ENCODE data around the gene BSPH1.

Gene BSPH1, protein sequence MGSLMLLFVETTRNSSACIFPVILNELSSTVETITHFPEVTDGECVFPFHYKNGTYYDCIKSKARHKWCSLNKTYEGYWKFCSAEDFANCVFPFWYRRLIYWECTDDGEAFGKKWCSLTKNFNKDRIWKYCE

DNA sequence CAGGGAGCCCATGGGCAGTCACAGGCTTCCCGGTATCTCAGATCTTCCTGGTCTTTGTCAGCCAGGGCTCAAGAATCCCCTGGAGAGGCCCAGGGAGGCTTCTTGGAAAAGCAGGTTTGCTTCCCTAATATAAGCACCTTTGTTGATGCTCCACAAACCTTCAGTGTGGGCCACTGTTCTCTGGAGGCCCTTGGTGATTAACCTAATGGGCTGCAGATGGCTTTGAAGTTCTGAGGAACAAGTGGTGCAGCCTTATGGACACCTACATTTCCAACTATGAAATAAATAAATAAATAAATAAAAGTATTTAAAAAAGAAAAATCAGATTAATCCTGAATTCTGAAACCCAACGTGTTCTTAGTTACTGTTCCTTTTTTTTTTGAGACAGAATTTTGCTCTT lies at the start of gene BSPH1:
BSPH1 (minus strand) TSS at position 101 of the 400 bp plus-strand sequence; CDS start at position 12, 89 bp downstream.
- no peak within 1 kb of the TSS for H3K4me3 ChIP-seq (ENCODE audit: low read depth, low read length)
- no peak within 1 kb of the TSS for H3K27ac ChIP-seq (ENCODE audit: low read depth, low read length)
- peaks cover 6% of the 10 kb centered on the region; the same call in 1 of the 2 replicates for H3K27me3 ChIP-seq (ENCODE audit: control insufficient read depth, insufficient read depth, low read length)
- no peaks in the 10 kb centered on the region for H3K4me1 ChIP-seq (ENCODE audit: control insufficient read depth, insufficient read depth, low read length)
- H3K9me3 ChIP-seq (ENCODE audit: control insufficient read depth, insufficient read depth, low read depth, low read length), result no peaks in the 10 kb centered on the region; the same call in 1 of the 2 replicates
- H3K9ac ChIP-seq (ENCODE audit: low read length), result no peak within 1 kb of the TSS
- H3K36me3 ChIP-seq (ENCODE audit: control insufficient read depth, insufficient read depth, low read length), result no peaks in the 10 kb centered on the region

DNA sequence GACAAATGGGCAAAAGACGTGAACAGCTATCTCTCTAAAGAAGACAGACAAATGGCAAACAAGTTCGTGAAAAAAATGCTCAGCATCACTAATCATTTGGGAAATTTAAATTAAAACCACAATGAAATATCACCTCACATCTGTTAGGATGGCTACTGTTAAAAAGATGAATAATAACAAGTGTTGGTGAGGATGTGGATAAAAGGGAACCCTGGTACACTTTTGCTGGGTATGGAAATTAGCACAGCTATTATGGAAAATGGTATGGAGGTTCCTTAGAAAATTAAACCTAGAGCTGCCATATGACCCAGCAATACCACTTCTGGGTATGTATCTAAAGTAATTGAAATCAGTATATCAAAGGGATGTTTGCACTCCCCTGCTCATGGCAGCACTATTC lies 44.8 kb upstream of the BSPH1 start:
- Histone ChIP-seq H3K27ac (ENCODE audit: low read depth, low read length) (no peak overlapping the region), H3K36me3 (ENCODE audit: control insufficient read depth, insufficient read depth, low read length) (no peaks in the 10 kb centered on the region), H3K4me1 (ENCODE audit: control insufficient read depth, insufficient read depth, low read length) (no peaks in the 10 kb centered on the region), H3K9me3 (ENCODE audit: control insufficient read depth, insufficient read depth, low read depth, low read length) (peaks cover 19% of the 10 kb centered on the region), H3K4me3 (ENCODE audit: low read depth, low read length) (no peak overlapping the region), H3K9ac (ENCODE audit: low read length) (no peak overlapping the region), H3K27me3 (ENCODE audit: control insufficient read depth, insufficient read depth, low read length) (peaks cover 11% of the 10 kb centered on the region; the same call in 1 of the 2 replicates)

GRCh38 chr19:48033604-48034003 lies 41.6 kb upstream of the BSPH1 start:
- Histone ChIP-seq H3K9ac (ENCODE audit: low read length) (no peak overlapping the region), H3K9me3 (ENCODE audit: control insufficient read depth, insufficient read depth, low read depth, low read length) (peaks cover 19% of the 10 kb centered on the region), H3K27me3 (ENCODE audit: control insufficient read depth, insufficient read depth, low read length) (peaks cover 13% of the 10 kb centered on the region; the same call in 1 of the 2 replicates), H3K4me1 (ENCODE audit: control insufficient read depth, insufficient read depth, low read length) (no peaks in the 10 kb centered on the region), H3K27ac (ENCODE audit: low read depth, low read length) (no peak overlapping the region), H3K4me3 (ENCODE audit: low read depth, low read length) (no peak overlapping the region), H3K36me3 (ENCODE audit: control insufficient read depth, insufficient read depth, low read length) (no peaks in the 10 kb centered on the region)

DNA sequence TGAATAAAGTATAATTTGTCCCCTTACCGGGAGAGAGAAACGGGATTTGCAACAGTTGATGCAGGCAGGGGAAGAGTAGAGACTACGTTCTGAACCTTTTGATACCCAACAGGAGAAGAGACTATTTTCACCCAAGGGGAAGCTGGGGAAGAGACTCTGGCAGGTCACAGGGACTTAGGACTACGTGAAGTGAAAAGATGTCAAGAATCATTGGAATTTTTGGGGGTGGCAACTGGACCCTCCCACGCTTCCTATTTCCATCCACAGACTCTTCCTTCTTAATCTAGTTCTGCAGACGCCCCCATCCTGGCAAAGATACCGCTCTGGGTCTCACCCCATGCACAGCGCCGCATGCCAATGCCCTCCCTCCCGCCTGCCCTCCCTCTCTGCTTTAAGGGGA lies 38.1 kb upstream of the BSPH1 start:
- H3K27me3 ChIP-seq (ENCODE audit: control insufficient read depth, insufficient read depth, low read length), result peaks cover 20% of the 10 kb centered on the region; the same call in 1 of the 2 replicates
- no peaks in the 10 kb centered on the region for H3K36me3 ChIP-seq (ENCODE audit: control insufficient read depth, insufficient read depth, low read length)
- no peaks in the 10 kb centered on the region for H3K4me1 ChIP-seq (ENCODE audit: control insufficient read depth, insufficient read depth, low read length)
- H3K4me3 ChIP-seq (ENCODE audit: low read depth, low read length), result no peak overlapping the region
- no peak overlapping the region for H3K27ac ChIP-seq (ENCODE audit: low read depth, low read length)
- H3K9me3 ChIP-seq (ENCODE audit: control insufficient read depth, insufficient read depth, low read depth, low read length), result peaks cover 10% of the 10 kb centered on the region; the same call in 1 of the 2 replicates
- H3K9ac ChIP-seq (ENCODE audit: low read length), result no peak overlapping the region

DNA sequence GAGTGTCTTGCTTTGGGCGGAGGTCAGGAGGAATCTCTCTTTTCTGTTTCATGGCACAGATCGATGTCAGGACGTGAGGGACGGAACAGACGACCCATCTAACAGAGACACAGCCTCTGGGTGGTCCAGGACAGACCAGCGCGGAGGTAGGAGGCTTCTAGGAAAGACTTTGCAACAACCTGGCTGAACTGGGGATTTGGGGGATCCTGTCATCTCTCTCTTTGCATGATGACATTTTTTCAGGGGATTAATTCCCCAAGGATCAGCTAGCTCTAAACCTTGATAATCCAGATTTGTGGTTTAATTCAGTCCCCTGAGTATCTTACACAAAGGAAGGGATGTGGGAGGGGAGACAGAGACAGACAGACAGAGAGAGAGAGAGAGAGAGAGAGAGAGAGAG lies 37.5 kb upstream of the BSPH1 start:
- Histone ChIP-seq H3K36me3 (ENCODE audit: control insufficient read depth, insufficient read depth, low read length) (no peaks in the 10 kb centered on the region), H3K27me3 (ENCODE audit: control insufficient read depth, insufficient read depth, low read length) (peaks cover 23% of the 10 kb centered on the region; the same call in 1 of the 2 replicates), H3K4me3 (ENCODE audit: low read depth, low read length) (no peak overlapping the region), H3K4me1 (ENCODE audit: control insufficient read depth, insufficient read depth, low read length) (no peaks in the 10 kb centered on the region), H3K27ac (ENCODE audit: low read depth, low read length) (no peak overlapping the region), H3K9ac (ENCODE audit: low read length) (no peak overlapping the region), H3K9me3 (ENCODE audit: control insufficient read depth, insufficient read depth, low read depth, low read length) (peaks cover 10% of the 10 kb centered on the region; the same call in 1 of the 2 replicates)

DNA sequence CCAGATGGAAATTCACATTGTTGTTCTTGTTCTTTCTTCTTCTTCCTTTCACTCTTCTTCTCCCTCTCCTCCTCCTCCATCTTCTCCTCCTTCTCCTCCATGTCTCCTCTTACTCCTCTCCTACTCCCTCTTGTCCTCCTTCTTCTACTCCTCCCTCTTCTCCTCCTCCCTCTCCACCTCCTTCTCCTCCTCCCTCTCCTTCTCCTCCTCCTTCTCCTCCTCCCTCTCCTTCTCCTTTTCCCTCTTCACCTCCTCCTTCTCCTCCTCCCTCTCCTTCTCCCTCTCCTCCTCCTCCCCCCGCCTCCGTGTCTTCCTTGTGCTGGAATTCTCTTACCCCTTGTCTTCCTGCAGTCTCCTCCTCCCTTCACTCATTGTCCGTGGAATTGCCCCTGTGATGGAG lies 33.5 kb upstream of the BSPH1 start:
- Histone ChIP-seq H3K4me1 (ENCODE audit: control insufficient read depth, insufficient read depth, low read length) (no peaks in the 10 kb centered on the region), H3K27me3 (ENCODE audit: control insufficient read depth, insufficient read depth, low read length) (peaks cover 29% of the 10 kb centered on the region; the same call in 1 of the 2 replicates), H3K4me3 (ENCODE audit: low read depth, low read length) (no peak overlapping the region), H3K27ac (ENCODE audit: low read depth, low read length) (no peak overlapping the region), H3K9ac (ENCODE audit: low read length) (no peak overlapping the region), H3K36me3 (ENCODE audit: control insufficient read depth, insufficient read depth, low read length) (no peaks in the 10 kb centered on the region), H3K9me3 (ENCODE audit: control insufficient read depth, insufficient read depth, low read depth, low read length) (peaks cover 4% of the 10 kb centered on the region; the same call in 1 of the 2 replicates)

GRCh38 chr19:48023518-48023917 lies 31.5 kb upstream of the BSPH1 start:
- H3K9me3 ChIP-seq (ENCODE audit: control insufficient read depth, insufficient read depth, low read depth, low read length), result peaks cover 4% of the 10 kb centered on the region; the same call in 1 of the 2 replicates
- H3K9ac ChIP-seq (ENCODE audit: low read length), result no peak overlapping the region
- H3K36me3 ChIP-seq (ENCODE audit: control insufficient read depth, insufficient read depth, low read length), result no peaks in the 10 kb centered on the region
- H3K27me3 ChIP-seq (ENCODE audit: control insufficient read depth, insufficient read depth, low read length), result peaks cover 27% of the 10 kb centered on the region; the same call in 1 of the 2 replicates
- no peak overlapping the region for H3K27ac ChIP-seq (ENCODE audit: low read depth, low read length)
- H3K4me3 ChIP-seq (ENCODE audit: low read depth, low read length), result no peak overlapping the region
- H3K4me1 ChIP-seq (ENCODE audit: control insufficient read depth, insufficient read depth, low read length), result no peaks in the 10 kb centered on the region

DNA sequence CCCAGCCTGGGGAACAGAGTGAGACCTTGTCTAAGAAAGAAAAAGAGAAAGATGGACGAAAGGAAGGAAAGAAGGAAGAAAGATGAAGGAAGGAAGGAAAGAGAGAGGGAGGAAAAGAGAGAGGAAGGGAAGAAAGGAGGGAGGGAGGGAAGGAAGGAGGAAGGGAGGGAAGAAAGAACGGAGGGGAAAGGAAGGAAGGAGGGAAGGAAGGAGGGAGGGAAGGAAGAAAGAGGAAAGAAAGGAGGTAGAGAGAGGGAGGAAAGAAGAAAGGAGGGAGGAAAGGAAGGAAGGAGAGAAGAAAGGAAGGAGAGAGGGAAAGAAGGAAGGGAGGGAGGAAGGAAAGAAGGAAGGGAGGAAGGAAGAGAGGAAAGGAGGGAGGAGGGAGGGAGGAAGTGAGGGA lies 31.0 kb upstream of the BSPH1 start:
- Histone ChIP-seq H3K27ac (ENCODE audit: low read depth, low read length) (no peak overlapping the region), H3K9me3 (ENCODE audit: control insufficient read depth, insufficient read depth, low read depth, low read length) (peaks cover 4% of the 10 kb centered on the region; the same call in 1 of the 2 replicates), H3K9ac (ENCODE audit: low read length) (no peak overlapping the region), H3K27me3 (ENCODE audit: control insufficient read depth, insufficient read depth, low read length) (peaks cover 27% of the 10 kb centered on the region; the same call in 1 of the 2 replicates), H3K4me3 (ENCODE audit: low read depth, low read length) (no peak overlapping the region), H3K4me1 (ENCODE audit: control insufficient read depth, insufficient read depth, low read length) (no peaks in the 10 kb centered on the region), H3K36me3 (ENCODE audit: control insufficient read depth, insufficient read depth, low read length) (no peaks in the 10 kb centered on the region)

GRCh38 chr19:48020686-48021085 lies 28.7 kb upstream of the BSPH1 start:
- Histone ChIP-seq H3K4me3 (ENCODE audit: low read depth, low read length) (no peak overlapping the region), H3K36me3 (ENCODE audit: control insufficient read depth, insufficient read depth, low read length) (no peaks in the 10 kb centered on the region), H3K9me3 (ENCODE audit: control insufficient read depth, insufficient read depth, low read depth, low read length) (peaks cover under 1% of the 10 kb centered on the region; the same call in 1 of the 2 replicates), H3K27me3 (ENCODE audit: control insufficient read depth, insufficient read depth, low read length) (peaks cover 31% of the 10 kb centered on the region; the same call in 1 of the 2 replicates), H3K4me1 (ENCODE audit: control insufficient read depth, insufficient read depth, low read length) (no peaks in the 10 kb centered on the region), H3K9ac (ENCODE audit: low read length) (no peak overlapping the region), H3K27ac (ENCODE audit: low read depth, low read length) (no peak overlapping the region)

DNA sequence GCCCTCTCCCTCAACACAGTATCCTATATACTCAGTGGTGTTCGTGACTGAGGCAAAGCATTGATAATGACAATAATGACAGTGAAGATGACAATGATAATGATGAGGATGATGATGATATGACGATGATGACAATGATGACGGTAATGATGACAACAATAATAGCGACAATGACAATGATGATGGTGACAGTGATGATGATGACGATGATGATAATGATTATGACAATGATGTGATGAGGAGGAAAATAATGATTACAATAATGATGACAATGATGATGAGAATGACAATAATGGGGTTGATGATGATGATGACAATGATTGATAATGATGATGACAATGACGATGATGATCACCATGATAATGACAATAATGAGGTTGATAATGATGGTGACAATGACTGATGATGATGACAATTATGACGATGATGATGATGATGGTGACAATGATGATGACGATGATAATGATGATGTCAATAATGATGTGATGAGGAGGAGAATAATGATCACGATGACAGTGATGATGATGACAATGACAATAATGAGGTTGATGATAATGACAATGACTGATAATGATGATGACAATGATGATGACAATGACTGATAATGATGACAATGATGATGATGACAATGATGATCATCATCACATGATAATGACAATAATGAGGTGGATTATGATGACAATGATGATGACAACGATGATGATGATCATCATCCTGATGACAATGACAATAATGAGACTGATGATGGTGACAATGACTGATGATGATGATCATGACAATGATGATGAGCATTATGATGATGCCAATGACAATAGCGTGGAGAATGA lies 19.2 kb upstream of the BSPH1 start:
- Histone ChIP-seq H3K36me3 (ENCODE audit: control insufficient read depth, insufficient read depth, low read length) (no peaks in the 10 kb centered on the region), H3K9ac (ENCODE audit: low read length) (no peak overlapping the region), H3K9me3 (ENCODE audit: control insufficient read depth, insufficient read depth, low read depth, low read length) (peaks cover 6% of the 10 kb centered on the region; the same call in 1 of the 2 replicates), H3K4me1 (ENCODE audit: control insufficient read depth, insufficient read depth, low read length) (no peaks in the 10 kb centered on the region), H3K27ac (ENCODE audit: low read depth, low read length) (no peak overlapping the region), H3K4me3 (ENCODE audit: low read depth, low read length) (no peak overlapping the region), H3K27me3 (ENCODE audit: control insufficient read depth, insufficient read depth, low read length) (peaks cover 7% of the 10 kb centered on the region; the same call in 1 of the 2 replicates)

DNA sequence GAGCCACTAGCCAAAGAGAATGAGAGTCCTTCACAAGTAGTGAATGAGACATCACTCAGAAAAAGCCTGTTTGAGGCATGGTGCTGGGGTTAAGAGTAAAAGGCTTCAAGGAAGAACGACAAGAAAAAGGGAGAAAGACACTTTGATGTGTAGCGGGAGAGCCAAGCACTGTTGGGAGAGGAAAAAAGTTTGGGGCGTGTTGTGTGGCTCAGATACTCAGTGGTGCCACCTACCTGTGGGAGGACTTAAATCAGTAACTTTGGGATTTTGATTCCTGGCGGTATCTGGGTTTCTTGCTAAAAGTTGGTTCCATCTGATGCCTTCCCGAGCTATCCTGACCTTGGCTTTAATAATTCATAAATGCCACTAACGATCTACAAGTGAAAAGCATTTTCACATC lies 14.8 kb upstream of the BSPH1 start:
- Histone ChIP-seq H3K36me3 (ENCODE audit: control insufficient read depth, insufficient read depth, low read length) (no peaks in the 10 kb centered on the region), H3K9ac (ENCODE audit: low read length) (no peak overlapping the region), H3K27ac (ENCODE audit: low read depth, low read length) (no peak overlapping the region), H3K4me3 (ENCODE audit: low read depth, low read length) (no peak overlapping the region), H3K9me3 (ENCODE audit: control insufficient read depth, insufficient read depth, low read depth, low read length) (peaks cover 8% of the 10 kb centered on the region; the same call in 1 of the 2 replicates), H3K4me1 (ENCODE audit: control insufficient read depth, insufficient read depth, low read length) (no peaks in the 10 kb centered on the region), H3K27me3 (ENCODE audit: control insufficient read depth, insufficient read depth, low read length) (no peaks in the 10 kb centered on the region)

Measured in HUES6 (cell line).